Astrocyte of the spinal cord (primary cell): ENCODE measurements around the gene ITPKB.
A peak's percentile ranks its signal among the peaks of the same experiment; 100 is the strongest.
"Not testable (repeated sequence)": the region's sequence is repeated elsewhere in the genome, so short reads cannot be mapped to it uniquely, and the experiment has no call there.

Source experiments
- DNase-seq: peaks from one replicate; pipeline ENCODE4 v3.0.0; 2011; ENCODE audit warnings: low read depth, low spot score
- H3K4me3 ChIP-seq: 2 replicates; pipeline ENCODE4 v1.5.1; 2011; ENCODE audit warnings: low read depth, mild to moderate bottlenecking, low read length, moderate library complexity
- CTCF ChIP-seq: IDR thresholded peaks from 2 replicates; pipeline ENCODE4 v1.5.1; 2012; ENCODE audit warnings: low read depth, mild to moderate bottlenecking, low read length, inconsistent platforms
- in situ Hi-C: cut with HindIII; loops from 2 replicates; pipeline ENCODE4 v1.10.0; 2017; ENCODE audit warnings: low sequenced_read_pairs

ITPKB gene

DNA sequence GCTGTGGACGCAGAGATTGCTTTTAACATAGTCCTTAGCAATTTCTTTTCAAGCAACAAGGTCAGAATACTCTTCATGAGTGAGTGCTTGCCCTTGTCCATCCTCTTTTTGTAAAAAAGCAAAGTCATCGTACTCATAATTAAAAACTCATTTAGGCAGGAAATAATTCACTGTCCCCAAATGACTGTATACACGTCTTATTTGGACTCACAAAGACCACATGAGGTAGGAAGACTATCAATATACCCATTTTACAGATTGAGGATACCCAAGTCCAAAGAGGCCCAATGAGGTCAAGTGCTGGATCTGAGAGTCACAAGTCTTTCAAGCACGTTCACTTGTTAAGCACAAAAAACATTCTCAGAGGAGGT is 13.2 kb downstream of the ITPKB start:
- DNase-seq = no peak
- H3K4me3 ChIP-seq = no peak overlapping the region
- in situ Hi-C loops = no loop called here
- no peak for TF ChIP-seq CTCF

DNA sequence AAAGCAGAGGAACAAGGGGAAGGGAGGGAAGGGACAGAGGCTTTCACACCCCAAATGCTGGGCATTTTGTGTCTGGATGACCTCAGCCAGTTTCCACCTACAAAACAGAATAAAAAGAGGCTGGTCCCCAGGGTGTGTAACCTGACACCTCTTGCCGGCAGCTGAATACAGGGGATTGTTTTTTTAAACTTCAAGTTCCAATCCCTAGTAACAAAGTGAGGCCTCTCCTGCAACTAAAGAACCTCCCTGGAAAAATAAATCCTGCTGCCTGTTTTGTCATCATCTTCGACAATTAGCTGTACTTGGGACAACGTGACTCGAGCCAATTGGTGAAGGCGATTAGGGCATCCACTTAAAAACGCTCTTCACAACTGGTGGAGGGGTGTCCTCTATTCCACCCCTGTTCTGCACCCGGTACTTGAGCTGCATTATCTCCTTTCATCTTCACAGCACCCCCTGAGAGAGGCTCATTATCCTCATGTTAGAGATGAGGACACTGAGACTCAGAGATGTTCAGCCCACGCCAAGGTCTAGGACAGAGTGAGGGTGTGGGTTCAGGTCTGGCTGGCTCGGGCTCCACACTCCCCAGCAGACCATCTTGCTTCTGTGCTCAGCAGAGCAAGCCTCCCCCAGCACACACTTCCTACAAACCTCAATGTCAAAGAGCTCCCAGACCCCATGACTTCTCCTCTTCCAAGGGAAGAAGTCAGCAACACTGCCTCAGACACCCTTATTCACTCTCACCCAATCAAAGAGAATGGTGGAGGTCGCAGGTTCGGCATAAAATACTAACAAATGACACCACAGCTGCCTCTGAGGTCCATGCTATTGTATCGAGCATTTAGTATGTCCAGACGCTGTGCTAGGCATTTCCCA is 15.2 kb downstream of the ITPKB start:
- in situ Hi-C loops = no loop called here
- no peak overlapping the region for H3K4me3 ChIP-seq
- TF ChIP-seq CTCF = no peak
- peak; percentile 83 for DNase-seq

DNA sequence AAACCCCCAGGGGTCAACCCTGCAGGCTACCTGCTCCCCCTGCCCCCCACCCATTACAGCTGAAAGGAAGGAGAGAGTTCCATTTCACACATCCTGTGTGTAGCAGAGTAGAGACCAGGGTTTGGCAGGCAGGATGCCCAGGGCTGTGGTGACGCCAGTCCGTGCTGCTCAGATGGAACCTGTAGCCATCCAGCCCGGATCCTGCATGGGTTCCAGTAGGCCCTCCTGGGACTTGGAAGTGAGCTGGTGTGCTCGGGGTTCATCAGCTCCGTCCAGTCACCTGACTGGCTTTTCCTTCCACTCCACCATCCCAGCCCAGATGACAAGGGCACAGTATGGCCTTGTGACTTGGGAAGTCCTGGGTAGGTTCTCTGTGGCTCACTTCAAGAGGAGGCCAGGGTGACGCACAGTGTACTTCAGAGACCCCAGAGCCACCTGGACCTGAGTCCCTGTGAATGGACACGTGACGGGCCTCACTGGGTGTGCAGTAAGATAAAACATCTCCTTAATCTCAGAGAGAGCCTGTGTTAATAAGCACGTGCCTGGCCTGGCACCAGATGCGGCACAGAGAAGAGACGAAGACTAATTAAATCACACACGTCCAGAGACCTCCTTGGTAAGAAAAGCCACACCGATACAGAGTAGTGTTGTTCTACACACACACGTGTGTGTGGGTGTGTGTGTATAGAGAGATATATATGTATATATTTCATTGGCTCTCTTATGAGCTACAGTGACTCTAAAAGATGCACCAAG is 16.0 kb downstream of the ITPKB start:
- in situ Hi-C loops = no loop called here
- no peak for TF ChIP-seq CTCF
- DNase-seq = no peak
- no peak overlapping the region for H3K4me3 ChIP-seq

DNA sequence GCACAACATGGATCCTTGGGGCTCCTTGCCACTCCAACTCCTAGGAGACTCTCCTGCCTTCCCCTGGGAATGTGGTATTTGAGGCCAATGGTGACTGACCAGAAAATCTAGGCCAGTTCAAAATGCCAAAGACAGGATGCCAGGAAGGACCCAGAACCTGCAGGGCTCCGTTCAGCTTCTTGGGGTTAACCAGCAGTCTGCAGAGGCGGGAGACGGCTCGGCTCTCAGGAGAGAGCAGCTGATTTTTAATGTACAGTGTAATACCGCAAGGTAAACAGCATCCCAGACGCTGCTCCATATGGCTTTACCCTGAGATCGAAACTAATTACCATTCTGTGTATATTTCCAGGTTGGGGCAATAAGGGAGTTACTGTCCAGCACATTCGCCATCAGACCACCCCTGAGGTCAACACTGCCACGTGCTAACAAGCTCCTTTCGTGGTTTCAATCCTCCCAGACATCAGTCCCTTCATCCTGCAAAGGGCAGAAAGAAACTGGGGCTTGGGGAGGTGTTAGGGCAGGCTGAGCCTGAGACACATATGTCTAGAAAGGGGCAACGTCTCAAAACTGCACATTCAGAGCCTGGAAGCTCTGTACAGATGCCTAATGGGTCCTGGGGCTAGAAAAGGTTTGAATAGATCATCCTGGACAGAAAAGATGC is 16.7 kb downstream of the ITPKB start:
- no peak overlapping the region for H3K4me3 ChIP-seq
- no peak for TF ChIP-seq CTCF
- DNase-seq = no peak
- in situ Hi-C loops = no loop called here

DNA sequence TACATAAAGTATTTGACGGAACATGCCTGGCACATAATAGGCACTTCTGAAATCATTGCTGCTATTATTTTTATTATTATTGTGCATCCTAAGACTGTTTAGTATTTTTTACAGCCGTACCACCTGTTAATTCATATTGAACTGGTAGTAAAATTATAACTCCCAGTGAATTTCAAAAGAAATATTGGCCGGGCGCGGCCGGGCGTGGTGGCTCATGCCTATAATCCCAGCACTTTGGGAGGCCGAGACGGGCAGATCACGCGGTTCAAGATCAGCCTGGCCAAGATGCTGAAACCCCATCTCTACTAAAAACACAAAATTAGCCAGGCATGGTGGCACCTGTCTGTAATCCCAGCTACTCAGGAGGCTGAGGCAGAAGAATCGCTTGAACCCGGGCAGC is 18.5 kb downstream of the ITPKB start:
- H3K4me3 ChIP-seq, DNase-seq, in situ Hi-C loops: not testable (repeated sequence)

- no peak for TF ChIP-seq CTCF
- H3K4me3 ChIP-seq = no peak overlapping the region
- in situ Hi-C loops = no loop called here
- DNase-seq = no peak
These were observed 19.3 kb downstream of the ITPKB start for GRCh38 chr1:226719596-226720387.
